H54 (cell line): ENCODE data around the gene GJD2.

ENCODE experiments used
- DNase-seq: peaks from one replicate; pipeline ENCODE4 v3.0.0; 2011; ENCODE audit warnings: low spot score, mixed read lengths; ENCODE audit not compliant: insufficient read length
- FAIRE-seq: peaks from 3 replicates; lab custom pipeline; 2011; peaks lifted over from hg19 to GRCh38; lab: Jason Lieb, UNC
- POLR2A ChIP-seq: IDR thresholded peaks from 2 replicates; pipeline ENCODE4 v1.6.1; 2011; ENCODE audit warnings: low read depth, mild to moderate bottlenecking, low read length

GJD2 gene

GRCh38 chr15:34754674-34755418 lies at the start of gene GJD2:
Gene GJD2, minus strand, starts transcription at chr15:34754998. Its CDS starts 510 bp downstream, at chr15:34754488.
- DNase-seq (no peak), FAIRE-seq (no peak)
- TF ChIP-seq POLR2A = no peak

DNA sequence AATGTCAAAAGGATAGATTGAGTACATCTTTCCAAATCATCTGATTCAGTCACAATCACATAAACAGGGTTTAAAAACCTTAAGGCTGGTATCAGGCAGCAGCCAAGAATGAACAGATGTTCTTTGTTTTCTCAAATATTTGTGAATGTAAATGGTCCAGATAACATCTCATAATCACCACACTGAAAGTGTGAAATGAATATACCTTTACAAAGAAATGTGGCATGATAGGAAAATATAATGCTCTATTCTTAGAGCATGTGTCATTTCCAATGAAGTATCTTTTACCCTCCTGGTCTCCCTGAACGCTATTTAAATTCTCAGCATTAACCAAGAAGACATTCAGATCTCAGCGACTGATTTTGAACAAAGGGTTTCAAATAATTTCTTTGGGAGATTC lies 49.3 kb upstream of the GJD2 start:
- FAIRE-seq (no peak), DNase-seq (no peak)
- TF ChIP-seq POLR2A = no peak

DNA sequence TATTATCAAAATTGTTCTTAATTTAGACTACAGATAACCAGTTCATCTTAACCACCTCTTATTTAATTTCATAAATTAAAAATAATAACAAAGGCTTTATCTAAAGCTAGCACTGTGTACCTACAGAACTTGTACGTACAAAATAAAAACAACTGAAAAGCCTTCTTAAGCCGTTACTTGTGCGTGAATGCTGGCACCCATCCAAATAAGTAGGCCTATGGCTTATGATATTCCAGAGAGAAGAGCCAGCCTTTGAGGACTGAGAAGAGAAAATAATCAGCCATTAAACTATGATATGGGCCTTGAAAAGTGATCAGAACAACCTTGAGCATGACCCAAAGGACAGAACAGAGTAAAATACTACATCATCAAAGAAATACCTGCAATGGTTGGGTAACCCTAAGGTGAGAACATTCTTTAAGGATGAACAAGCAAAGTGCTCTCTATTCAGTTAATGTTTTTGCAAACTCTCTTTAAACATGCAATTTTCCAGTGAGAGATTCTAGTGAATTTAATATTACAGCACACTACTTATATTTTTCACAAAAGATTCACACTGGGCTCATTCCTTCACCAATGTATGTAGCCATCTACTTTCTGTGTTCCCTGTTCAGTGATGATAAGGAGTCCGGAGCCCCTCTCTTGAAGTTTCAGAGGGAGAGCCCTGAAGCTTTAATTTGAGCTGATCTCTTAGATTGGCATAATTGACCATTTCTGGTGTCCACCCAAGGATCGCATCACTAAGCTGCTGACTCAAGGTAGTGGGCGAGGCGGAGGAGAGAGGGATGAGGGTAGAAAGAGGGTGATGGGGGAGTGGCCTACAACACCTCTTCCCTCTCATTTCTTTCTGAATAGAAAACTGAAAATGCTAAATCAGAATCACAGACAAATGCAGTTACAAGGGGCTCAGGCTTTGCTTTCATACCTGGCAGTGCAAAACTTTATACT lies 48.3 kb upstream of the GJD2 start:
- DNase-seq (no peak), FAIRE-seq (no peak)
- TF ChIP-seq POLR2A = no peak

- DNase-seq = no peak
- no peak for FAIRE-seq
- TF ChIP-seq POLR2A = no peak
Observed at GRCh38 chr15:34802371-34802770, 47.6 kb upstream of the GJD2 start.

- DNase-seq (no peak), FAIRE-seq (no peak)
- TF ChIP-seq POLR2A = no peak
Observed at GRCh38 chr15:34799149-34800101, 44.6 kb upstream of the GJD2 start.

DNA sequence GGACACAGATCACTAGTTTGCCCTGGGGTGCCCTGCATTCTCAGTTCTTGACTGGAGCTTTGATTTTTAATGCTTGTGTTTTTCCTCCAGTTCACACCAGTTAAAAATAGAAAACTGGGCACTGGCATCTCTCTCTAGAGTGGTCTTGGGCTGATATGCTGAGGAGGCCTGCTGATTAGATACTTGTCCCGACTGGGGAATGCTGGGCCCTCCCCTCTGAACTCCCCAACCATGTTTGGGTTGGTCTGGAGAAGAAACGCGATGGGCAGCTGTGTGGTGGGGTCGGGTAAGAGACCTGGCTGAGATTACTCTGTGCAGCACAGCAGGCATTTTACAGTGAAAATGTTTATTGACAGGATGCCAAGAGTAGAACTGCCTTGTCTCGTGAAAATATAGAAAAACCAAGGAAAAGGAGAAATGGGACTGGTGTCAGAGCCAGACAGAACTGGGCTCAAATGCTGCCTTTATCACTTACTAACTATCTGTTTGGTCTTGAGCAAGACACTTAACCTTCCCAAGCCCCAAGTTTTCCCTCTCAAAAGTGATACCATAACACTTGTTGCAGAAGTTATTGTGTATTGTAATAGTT lies 42.1 kb upstream of the GJD2 start:
- FAIRE-seq (no peak), DNase-seq (no peak)
- TF ChIP-seq POLR2A = no peak

DNA sequence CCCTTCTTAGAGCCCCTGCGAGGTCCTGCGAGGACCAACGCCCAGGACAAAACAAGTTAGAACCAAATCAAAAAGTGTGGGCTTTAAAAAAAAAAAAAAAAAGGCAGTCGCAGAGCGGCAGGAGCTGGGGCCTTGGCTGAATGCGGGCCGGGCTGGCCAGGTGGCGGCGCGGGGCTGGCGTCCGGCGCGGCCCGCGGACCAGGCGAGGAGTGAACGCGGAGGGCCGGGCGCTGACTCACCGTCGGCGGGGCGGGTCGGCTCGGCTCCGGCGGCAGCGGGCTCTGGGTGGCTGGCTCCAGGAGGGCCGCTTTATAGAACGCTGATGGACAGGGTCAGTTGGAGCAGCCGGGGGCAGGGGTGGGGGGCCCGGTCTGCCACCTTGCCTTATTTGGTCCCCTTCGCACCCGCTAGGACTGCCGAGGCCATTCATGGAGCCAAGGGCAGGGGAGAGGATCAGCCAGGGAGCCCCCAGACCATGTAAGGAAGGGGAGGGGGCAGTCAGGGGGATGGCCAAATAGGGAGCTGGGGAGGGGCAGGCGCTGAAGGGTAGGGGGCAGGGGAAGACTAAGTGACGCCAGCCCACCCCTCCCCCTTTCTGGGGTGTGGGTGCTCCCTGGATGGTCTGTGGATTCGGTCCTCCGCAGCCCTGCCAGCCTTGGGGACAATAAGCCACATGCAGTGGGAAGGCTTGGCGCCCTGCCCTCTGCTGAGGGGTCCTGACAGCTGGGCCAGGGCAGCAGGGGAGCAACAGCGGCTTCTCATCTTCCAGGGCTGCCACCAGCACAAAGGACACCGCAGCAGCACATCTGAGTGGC lies 40.7 kb upstream of the GJD2 start, which contains the start of gene ACTC1:
Gene ACTC1 (minus strand): TSS at position 283 of the 815 bp plus-strand sequence. CDS start 741 bp downstream, outside the sequence.
- no peak for FAIRE-seq
- peak; percentile 60 for DNase-seq
- no peak for TF ChIP-seq POLR2A

GRCh38 chr15:34794590-34795206 lies 39.9 kb upstream of the GJD2 start:
- DNase-seq (no peak), FAIRE-seq (no peak)
- TF ChIP-seq POLR2A = no peak

GRCh38 chr15:34793901-34794300 lies 39.1 kb upstream of the GJD2 start:
- FAIRE-seq (no peak), DNase-seq (no peak)
- no peak for TF ChIP-seq POLR2A

- no peak for TF ChIP-seq POLR2A
- no peak for FAIRE-seq
- no peak for DNase-seq
Observed at GRCh38 chr15:34793071-34793470, 38.3 kb upstream of the GJD2 start.

- TF ChIP-seq POLR2A = no peak
- FAIRE-seq (no peak), DNase-seq (no peak)
Observed at GRCh38 chr15:34791701-34792100, 36.9 kb upstream of the GJD2 start.

DNA sequence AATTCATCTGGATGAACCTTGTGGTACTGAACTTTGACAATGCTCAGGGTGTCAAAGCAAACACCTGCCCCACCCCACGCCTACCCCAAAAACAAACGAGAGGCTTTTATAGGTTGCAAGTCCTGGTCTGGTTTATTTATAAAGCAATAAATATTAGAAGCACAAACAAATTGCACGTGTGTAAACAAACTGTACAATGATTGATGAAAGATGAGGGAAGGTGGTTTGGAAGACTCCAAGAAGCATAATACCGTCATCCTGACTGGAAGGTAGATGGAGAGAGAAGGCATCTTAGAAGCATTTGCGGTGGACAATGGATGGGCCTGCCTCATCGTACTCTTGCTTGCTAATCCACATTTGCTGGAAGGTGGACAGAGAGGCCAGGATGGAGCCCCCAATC lies 35.3 kb upstream of the GJD2 start:
- FAIRE-seq (no peak), DNase-seq (no peak)
- no peak for TF ChIP-seq POLR2A
